GM21367 (cell line): ENCODE results near the gene FLNB.

ENCODE experiments used
- ATAC-seq: cut with Tn5 transposase; IDR thresholded peaks from one replicate; pipeline ENCODE4 v1.9.1; 2021; ENCODE audit not compliant: unreplicated experiment

The FLNB gene

DNA sequence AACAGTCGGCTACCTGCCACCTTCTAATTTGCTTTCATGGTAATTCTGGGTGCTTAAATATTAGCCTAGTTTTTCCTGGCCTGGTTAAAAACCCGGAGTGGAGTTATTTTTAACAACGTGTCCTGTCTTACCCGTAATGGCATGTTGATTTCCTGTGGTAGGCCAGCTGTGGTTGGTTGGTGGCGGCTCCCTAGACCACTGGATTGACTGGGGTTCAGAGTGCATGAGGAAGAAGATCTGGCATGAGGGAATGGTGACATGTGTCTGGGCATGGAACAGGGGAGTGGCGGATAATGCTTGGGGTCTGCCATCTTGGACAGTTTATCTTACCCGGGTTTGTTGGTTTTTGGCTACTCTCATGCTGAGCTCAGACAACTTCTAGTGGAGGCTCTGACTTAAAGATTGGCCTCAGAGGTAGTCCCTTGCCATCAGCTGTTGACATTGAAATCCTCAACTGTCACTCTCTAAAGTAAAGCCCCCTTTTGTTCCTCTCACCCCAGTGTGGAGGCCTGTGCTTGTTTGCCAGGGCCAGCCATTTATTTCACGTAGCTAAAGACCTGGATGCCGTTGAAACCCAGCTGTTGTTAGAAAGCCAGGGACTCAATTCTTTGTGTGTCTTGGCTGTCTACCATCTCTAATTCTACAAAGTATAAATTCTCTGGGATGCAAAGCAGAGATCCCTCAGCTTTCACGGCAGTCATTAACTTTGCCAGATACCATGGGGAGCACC lies 121.0 kb downstream of the FLNB start:
- ATAC-seq, result no peak

DNA sequence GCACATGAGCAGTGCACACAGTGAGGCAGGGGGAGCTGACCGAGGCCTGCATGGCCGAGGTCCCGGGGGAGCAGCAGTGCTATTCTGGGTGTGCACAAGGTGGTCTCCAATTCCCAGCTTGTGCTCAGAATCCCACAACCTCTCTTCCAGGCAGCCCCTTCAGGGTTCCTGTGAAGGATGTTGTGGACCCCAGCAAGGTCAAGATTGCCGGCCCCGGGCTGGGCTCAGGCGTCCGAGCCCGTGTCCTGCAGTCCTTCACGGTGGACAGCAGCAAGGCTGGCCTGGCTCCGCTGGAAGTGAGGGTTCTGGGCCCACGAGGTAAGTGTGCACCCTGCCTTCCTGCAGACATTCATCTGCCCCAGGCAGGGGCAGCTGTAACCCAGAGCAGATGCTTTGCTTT lies 122.4 kb downstream of the FLNB start:
- ATAC-seq, result no peak

DNA sequence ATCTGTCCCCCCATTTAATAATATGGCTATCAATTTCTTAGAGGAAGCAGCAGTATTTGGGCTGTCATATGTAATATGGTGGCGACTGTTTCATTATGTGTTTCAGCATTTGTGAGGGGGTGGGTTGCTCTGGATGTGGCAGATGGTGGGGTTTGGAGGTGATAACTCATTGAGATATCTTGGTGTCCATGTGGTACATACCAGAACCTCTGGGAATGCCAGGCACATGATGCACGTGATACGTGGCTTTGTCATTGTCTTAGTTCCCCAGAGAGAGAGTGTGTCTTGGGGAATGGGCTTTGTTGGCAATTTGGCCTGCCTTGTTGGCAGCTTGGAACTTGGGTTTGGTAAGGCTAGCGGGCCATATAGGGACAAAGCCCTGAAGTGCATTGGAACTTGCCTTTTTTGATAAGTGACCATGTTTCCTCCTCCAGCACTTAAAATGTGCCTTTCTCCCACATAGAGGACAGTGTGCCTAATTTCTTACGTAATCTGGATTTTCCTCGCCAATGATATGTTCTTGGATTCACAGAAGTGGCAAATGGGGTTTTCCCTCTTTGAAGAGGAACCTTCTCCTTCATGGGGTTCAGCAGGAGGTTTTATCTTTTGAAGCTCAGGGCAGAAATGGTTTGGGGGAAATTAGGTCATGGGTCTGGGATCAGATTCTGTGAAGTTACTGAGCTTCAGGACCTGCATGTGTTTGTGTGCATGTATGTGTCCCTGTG lies 123.0 kb downstream of the FLNB start:
- no peak for ATAC-seq

DNA sequence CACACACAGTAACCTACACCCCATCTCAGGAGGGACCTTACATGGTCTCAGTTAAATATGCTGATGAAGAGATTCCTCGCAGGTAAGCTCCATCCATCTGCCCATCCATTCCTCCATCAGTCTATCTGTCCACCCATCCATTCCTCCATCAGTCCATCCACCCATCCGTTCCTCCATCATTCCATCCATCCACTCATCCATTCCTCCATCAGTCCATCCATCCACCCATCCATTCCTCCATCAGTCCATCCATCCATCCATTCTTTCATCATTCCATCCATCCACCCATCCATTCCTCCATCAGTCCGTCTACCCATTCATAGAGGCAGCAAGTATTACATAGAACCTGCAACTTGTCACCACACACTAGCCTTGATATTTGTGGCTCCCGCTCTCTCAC lies 124.6 kb downstream of the FLNB start:
- ATAC-seq, result no peak

DNA sequence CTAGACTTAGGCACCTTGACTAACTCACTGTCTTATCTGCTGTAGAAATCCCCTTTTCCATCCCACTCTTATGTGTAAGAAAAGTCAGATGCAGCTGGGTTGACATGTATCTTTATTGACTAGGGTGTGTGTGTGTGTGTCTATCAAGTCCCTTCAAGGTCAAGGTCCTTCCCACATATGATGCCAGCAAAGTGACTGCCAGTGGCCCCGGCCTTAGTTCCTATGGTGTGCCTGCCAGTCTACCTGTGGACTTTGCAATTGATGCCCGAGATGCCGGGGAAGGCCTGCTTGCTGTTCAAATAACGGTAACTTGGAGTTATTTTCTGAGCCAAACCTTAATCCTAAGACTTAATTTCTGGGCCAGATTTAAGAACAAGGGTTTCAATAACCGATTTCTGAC lies 126.2 kb downstream of the FLNB start:
- no peak for ATAC-seq

DNA sequence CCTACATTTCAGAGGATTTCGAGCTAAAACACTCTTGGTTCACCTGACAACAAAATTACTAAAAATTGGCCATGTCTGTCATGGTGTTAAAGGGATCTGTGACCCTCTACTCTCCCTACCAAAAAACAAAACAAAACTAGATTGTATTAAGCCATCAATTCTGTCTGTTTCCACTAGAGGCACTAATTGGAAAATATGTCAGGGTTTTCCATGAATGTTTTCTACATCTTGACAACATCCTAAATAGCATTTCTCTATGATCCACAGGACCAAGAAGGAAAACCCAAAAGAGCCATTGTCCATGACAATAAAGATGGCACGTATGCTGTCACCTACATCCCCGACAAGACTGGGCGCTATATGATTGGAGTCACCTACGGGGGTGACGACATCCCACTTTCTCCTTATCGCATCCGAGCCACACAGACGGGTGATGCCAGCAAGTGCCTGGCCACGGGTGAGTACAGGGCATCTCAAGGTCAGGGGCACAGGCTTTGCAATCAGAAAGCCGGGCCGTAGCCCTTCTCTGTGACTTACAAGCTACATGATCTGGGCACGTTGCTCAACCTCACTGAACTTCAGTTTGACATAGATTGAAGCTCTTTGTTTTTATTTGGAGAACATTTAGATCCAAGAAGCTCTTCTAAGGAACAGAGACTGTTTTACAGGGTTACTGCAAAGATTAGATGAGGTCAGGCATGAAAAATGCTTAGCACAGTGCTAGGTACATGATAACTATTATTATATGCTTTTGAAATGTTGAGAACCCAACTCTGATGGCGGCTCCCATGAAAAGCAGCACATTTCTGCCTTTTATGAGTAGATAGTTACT lies 127.7 kb downstream of the FLNB start:
- no peak for ATAC-seq

DNA sequence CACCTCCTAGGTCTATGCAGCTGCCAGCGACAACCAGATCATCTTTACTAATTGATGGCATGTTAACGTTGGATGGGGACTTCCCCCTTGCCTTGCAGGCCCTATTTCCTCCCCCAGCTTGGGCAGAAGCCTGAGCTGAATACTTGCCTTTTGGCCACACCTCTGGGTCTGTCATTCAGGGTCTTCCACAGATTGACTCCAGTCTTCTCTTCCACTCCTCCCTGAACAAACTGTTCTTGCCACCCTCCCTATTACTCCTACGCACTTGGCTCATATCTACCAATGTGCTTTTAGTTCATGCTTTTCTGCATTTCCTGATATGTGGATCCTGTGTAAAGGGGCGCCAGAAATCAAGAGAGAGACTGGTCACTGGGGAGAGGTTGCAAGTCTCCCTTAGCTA lies 129.1 kb downstream of the FLNB start:
- ATAC-seq, result no peak

DNA sequence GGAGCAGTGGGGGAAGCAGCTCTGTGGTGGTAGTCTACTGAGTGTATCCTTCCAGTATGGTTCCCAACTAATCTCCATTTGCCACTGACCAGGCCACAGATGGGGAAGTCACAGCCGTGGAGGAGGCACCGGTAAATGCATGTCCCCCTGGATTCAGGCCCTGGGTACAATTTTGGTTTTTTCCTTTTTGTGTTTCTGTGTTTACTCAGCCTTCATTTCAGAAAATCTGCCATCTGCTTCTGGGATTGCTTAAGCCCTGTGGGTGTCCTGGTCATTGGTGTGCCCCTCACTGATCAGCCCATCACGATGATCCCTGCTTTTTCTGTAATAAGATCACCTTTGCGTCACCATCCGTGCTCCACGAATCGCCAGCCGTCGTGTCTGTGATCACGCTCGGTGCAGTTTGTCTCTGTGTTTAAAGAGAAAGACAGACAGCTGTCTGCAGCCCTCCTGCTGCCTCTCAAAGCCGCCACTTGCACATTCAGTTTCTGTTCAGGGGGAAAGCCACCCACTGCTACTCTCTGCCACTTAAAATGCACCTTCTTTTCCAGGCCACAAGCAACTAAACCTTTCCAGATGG lies 133.6 kb downstream of the FLNB start:
- ATAC-seq, result no peak

DNA sequence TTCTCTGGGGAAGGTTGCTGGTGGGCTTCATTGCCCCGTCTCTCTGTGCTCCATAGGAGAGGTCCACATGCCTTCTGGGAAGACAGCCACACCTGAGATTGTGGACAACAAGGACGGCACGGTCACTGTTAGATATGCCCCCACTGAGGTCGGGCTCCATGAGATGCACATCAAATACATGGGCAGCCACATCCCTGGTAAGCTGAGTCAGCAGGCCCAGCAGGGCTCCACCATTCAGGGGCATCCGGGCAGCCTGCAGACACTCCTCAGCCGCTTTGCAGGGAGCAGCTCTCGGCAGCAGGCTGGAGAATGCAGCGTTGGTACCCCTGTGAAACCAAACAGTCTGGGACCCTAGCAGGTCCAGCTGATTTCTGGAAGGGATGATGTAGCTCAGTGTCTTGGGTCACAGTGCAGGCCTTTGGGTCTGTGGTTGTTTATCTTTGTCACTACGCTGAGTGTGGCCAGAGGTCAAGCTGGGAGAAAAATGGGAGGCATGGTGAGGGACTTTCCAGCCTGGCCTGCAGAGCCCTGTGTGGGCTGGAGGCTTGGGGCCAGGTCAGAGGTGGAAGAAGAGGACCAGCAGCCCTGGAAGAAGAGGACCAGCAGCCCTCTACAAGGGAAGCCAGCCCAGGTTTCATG lies 135.3 kb downstream of the FLNB start:
- ATAC-seq, result no peak

DNA sequence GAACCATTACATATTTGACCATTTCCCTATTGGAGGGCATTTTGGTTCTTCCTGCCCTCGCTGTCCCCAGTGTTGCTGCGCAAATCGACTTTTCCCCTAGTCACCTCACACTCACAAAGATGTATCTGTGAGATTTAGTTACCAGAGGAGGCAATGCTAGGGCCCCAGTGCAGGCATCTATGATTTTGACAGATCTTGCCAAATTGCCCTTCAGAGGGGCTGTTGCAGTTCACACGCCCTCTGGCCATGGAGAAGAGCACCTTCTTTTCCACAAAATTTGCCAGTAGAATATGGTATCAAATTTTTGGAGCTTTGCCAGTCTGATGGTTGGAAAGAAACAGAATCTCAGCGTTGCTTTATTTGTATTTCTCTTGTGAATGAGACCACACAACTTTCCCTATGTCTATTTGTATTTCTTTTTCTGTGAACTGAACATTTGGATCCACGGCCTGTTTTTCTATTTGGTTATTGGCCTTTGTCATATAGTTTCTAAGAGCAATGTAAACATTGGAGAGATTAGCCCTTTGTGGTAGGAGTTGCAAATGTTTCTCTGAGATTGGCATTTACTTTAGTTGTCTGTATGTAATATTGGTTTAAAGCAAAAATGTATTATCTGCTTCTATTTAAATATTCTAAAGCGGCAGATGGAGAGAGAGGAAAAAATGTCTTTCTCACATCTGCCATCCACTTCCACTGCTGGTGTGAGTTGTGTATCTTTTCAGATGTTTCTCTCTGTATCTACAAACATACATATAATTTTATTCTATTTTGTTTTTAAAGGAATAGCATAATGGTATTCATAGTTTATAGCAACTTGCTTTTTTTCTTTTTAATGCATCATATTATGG lies 136.5 kb downstream of the FLNB start:
- no peak for ATAC-seq

DNA sequence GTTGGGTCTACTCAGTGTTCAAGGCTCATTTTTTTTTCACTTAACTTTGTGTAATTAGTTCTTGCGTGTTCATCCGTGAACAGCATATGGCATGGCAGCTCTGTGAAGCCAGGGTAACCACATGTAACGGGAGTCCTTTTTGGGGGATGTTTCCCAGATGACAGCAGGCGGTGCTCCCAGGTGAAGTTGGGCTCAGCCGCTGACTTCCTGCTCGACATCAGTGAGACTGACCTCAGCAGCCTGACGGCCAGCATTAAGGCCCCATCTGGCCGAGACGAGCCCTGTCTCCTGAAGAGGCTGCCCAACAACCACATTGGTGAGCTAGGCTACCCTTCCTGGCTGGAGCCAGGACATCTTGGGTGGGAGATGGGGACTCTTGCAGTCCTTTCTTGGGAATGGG lies 139.8 kb downstream of the FLNB start:
- ATAC-seq, result no peak

DNA sequence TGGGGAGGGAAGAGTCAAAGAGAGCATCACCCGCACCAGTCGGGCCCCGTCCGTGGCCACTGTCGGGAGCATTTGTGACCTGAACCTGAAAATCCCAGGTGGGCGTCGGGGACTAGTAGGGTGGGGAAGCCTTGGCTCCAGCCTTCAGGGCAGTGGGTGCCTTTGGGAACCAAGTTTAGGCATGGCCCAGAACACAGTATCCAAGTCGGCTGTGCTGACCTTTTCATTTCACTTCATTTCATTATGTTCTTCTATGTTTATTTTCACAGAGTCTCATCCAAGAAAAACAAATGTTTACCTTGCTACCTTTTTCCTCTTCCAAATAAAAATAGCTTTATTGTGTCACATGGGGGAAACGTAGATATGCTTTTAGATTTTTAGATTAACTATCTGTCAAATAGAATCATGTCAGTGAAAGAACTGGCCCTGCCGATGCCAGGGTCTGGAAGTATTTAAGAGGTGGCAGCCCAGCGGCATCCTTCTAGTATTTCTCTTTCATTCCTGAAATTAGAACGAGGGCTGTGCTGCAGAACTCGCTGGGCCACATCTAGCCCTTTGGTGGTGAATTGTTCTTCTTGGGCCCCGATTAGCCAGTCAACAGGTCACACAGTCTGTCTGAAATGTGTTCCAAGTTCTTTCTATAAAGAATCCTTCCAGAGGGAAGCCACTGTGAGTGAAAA lies 142.0 kb downstream of the FLNB start:
- ATAC-seq, result no peak

DNA sequence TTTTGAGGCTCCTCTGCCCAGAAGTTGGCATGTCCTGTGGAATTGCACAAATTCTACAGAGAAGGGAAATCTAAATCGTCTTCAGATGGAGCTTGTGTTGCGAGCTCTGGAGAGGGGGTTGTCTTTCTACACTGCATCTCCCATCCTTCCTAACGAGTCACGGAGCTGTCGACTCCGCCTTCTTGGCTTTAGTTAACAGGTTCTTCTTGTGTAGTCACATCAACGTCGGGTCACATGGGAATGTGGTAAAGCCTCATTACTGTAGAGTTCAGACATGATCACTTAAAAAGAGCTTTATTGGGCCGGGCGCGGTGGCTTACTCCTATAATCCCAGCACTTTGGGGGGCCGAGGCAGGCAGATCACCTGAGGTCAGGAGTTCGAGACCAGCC lies 142.6 kb downstream of the FLNB start:
- no peak for ATAC-seq

DNA sequence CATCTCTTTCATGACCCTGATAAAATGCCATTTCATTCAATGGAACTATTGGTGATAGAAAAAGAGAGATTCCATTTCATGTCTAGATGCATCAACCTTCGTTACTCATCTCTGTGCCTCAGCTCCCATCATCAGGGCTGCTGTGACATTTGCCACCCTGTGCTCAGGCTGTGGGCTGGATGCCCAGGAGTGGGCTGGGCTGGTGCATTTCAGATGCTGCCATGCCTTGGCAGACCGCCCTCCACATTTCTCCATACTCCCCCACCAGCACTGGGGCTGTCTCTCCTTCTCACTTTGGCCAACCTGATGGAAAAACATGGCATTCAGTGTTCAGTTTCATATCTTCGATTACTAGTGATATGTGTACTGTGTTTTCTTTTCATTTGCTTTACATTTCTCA lies 143.4 kb downstream of the FLNB start:
- ATAC-seq, result no peak

DNA sequence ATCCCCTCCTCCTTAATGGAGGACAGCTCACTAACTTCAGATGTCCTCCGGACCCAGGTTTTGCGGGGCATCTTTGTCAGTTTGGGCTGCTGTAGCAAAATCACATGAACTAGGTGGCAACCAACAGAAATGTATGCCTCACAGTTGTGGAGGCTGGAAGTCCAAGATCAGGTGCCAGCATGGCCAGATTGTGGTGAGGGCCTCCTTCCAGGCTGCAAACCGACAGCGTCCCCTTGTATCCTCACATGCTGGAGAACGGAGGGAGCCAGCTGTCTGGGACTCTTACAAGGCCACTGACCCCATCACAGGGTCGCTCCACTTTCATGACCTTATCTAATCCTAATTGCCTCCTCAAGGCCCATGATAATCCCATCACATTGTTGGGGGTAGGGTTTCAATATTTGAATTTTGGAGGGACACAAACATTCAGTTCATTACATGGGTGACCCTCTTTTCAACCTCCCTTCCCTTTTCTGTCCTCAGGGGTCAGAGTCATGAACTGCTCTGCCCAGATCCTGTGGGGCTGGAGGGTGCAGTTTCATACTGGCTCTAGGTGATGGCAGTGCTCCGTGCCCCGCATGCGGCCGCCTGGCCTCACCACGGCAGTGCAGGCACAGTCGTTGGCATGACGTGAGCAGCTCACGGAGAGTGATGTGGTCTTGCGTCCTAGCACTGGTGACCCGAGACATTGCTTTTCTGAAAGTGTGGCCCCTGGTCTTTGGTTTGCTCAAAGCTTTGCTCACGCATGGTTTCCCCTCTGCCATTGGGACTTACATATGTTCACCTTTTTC lies 144.2 kb downstream of the FLNB start:
- no peak for ATAC-seq

DNA sequence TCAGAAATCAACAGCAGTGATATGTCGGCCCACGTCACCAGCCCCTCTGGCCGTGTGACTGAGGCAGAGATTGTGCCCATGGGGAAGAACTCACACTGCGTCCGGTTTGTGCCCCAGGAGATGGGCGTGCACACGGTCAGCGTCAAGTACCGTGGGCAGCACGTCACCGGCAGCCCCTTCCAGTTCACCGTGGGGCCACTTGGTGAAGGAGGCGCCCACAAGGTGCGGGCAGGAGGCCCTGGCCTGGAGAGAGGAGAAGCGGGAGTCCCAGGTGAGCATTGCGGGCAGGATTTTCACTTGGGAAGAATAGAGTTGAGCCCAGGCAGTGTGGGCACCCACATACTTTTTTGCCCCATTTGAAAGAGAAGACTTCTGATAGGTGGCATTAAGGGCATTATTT lies 145.1 kb downstream of the FLNB start:
- no peak for ATAC-seq

DNA sequence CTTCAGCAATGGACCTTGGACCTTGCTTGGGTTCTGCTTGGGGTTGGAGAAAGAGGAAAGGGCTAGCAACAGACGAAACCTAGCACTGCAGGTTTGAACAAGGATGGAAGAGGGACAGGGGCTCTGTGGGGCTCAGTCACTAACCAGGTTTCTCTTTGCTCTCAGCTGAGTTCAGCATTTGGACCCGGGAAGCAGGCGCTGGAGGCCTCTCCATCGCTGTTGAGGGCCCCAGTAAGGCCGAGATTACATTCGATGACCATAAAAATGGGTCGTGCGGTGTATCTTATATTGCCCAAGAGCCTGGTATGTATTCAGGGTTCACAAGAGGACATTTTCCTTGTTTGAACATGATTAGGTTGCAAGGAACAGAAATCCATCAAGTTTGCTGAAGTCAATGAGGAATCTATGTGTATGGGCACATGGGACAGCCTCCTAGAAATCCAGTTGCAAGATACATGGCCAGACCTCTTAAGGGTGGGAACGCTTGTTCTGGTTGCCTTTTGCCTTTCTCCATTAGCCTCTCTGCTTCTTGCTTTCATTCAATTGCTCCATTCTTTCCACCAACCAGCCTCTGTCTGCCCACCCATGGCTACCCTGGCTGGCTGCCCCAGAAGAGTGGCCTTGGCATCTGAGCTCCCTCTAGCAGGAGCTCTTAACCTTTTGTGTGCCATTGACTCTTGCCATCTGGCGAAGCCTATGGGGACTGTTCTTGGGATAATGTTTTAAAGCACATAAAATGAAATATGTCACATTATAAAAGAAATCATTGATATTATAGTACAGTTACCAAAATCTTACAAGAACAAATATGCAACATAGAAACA lies 146.6 kb downstream of the FLNB start:
- ATAC-seq, result no peak

DNA sequence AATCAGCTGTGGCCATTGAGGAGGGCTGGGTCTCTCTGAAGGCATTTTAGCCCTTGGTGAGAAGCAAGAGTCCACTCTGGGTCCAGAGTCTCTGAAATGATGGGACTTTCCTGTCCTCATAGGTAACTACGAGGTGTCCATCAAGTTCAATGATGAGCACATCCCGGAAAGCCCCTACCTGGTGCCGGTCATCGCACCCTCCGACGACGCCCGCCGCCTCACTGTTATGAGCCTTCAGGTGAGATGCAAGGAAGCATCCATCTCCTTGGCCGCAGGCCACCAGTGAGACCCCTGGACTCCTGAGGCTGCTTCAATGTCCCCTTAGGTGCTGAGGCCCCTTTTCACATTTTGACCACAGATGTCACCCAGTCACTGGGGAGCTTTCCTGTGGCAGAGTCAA lies 147.6 kb downstream of the FLNB start:
- ATAC-seq, result no peak
